Measurements from ENCODE around the gene FOXP1. TPM values are rescaled to one million over a fixed set of nuclear protein-coding genes. Genes with fewer than 3 reads are reported as not detected.

The FOXP1 gene
- total RNA-seq, 1 donor from 2014 or later: 41.2 TPM

DNA sequence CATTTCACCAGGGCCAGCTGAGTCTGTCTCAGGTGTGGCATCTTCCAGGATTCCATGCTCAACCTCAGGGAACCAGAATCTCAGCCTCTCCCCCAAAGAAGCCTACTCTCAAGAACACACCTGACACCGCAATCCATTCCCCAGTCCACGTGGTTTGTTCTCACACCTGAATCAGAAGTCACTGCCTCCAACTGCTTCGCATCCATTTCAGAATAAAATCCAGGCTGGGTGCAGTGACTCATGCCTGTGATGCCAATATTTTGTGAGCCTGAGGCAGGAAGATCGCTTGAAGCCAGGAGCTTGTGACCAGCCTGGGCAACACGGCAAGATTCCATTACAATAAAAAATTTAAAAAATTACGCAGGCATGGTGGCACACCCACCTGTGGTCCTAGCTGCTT is 212.2 kb downstream of the FOXP1 start:
- intact Hi-C loops (cut with micrococcal nuclease): no loop called here
- H3K4me1 ChIP-seq: peaks cover 24% of the 10 kb centered on the region

DNA sequence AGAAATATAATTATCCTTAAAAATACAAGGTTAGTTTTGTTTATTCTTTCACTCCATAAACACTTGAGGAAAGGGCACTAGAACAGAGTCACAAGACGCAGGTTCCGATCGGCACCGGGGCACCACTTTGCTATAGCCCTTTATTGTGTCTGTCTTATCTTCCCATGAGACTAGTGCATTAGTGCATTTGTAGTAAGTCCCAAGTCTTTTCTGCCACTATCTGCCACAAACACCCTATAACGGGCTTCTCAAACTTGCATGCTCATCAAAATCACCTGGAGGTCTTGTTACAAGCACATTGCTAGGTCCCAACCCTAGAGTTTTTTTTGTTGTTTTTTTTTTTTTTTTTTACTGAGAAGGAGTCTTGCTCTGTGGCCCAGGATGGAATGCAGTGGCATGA is 213.1 kb downstream of the FOXP1 start:
- intact Hi-C loops (cut with micrococcal nuclease): no loop called here
- Histone ChIP-seq H3K36me3 (no peaks in the 10 kb centered on the region), H3K4me3 (no peak overlapping the region), H3K4me1 (peaks cover 24% of the 10 kb centered on the region), H3K27me3 (ENCODE audit: low read depth) (no peaks in the 10 kb centered on the region), H3K27ac (replicated peaks) (peak overlapping the region; percentile 21), H3K9me3 (replicated peaks) (no peaks in the 10 kb centered on the region)
- DNase-seq: no peak
- TF ChIP-seq, protein P1, sequence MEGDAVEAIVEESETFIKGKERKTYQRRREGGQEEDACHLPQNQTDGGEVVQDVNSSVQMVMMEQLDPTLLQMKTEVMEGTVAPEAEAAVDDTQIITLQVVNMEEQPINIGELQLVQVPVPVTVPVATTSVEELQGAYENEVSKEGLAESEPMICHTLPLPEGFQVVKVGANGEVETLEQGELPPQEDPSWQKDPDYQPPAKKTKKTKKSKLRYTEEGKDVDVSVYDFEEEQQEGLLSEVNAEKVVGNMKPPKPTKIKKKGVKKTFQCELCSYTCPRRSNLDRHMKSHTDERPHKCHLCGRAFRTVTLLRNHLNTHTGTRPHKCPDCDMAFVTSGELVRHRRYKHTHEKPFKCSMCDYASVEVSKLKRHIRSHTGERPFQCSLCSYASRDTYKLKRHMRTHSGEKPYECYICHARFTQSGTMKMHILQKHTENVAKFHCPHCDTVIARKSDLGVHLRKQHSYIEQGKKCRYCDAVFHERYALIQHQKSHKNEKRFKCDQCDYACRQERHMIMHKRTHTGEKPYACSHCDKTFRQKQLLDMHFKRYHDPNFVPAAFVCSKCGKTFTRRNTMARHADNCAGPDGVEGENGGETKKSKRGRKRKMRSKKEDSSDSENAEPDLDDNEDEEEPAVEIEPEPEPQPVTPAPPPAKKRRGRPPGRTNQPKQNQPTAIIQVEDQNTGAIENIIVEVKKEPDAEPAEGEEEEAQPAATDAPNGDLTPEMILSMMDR (IDR thresholded peaks at IDR 0.05; ENCODE audit: borderline replicate concordance): no peak

More for the DNA sequence above, 212.2 kb downstream of the FOXP1 start:
- H3K27me3 ChIP-seq (ENCODE audit: low read depth): no peaks in the 10 kb centered on the region
- no peaks in the 10 kb centered on the region for H3K9me3 ChIP-seq (replicated peaks)
- no peak overlapping the region for H3K4me3 ChIP-seq
- H3K36me3 ChIP-seq: no peaks in the 10 kb centered on the region
- TF ChIP-seq, protein P1 (IDR thresholded peaks at IDR 0.05; ENCODE audit: borderline replicate concordance): no peak
- DNase-seq: no peak
- no peak overlapping the region for H3K27ac ChIP-seq (replicated peaks)

DNA sequence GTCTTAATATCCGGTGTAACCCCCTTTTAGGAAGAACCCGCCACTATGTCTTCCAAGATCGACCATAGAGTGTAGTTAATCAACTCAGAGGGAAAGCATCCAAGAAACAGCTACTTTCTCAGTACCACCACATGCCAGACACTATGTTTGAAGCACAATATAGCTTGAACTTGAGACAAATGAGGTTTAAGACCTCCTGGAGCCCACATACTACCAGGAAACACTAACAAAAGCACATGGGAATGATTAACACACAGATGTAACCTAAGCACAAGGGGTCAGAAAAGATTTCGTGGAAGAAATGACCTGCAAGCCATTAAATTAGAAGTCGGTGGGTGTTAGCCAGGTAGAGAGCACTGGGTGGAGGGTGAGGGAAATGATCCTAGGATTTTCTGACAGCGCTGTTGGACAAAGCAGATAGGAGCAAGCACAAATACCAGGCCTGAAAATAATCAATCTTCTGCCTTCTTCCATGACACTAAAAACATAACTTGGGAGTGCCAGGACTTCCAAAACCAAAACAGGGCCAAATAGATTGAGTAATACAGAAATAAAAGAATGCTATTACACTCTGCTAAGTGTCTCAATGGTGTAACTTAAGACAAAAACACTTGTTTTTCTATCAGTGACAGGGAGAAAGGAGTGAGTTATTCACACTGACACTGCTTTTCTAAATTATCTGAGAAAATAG is 213.7 kb downstream of the FOXP1 start:
- Histone ChIP-seq H3K4me3 (no peak overlapping the region), H3K27me3 (ENCODE audit: low read depth) (no peaks in the 10 kb centered on the region), H3K9me3 (replicated peaks) (no peaks in the 10 kb centered on the region), H3K4me1 (peaks cover 18% of the 10 kb centered on the region), H3K36me3 (no peaks in the 10 kb centered on the region), H3K27ac (replicated peaks) (peak overlapping the region; percentile 21)
- DNase-seq: no peak
- intact Hi-C loops (cut with micrococcal nuclease): no loop called here
- TF ChIP-seq, protein P1 (IDR thresholded peaks at IDR 0.05; ENCODE audit: borderline replicate concordance): no peak

DNA sequence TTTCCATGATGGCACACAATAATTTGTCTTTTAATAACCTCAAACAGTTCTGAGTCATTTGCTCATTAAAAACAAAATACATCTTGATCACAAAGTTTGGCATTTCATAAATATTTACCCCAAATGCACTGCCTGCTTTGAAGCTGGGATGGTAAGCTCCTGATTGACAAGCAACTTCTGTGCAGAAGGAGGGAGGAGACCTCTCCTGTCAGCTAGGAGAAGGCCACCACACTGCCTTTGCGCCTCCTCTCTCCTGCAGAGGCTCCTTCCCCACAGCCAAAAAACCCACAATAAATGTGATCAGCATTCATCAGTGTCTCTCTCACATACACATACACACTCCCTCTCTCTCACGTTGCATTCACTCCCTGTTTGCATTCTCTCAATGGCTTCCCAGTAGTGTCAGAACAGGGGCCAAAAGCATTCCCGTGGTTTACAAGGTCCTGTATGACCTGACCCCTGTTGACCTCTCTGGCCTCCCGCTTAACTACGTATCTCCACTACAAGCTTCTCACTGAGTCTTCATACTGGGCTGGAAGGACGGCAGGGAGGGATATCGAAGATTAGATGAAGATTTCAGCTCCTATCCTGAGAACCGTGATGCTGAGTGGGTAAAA is 216.4 kb downstream of the FOXP1 start:
- TF ChIP-seq, protein P1 (IDR thresholded peaks at IDR 0.05; ENCODE audit: borderline replicate concordance): no peak
- Histone ChIP-seq H3K9me3 (replicated peaks) (no peaks in the 10 kb centered on the region), H3K27ac (replicated peaks) (no peak overlapping the region), H3K27me3 (ENCODE audit: low read depth) (no peaks in the 10 kb centered on the region), H3K4me3 (no peak overlapping the region), H3K36me3 (no peaks in the 10 kb centered on the region), H3K4me1 (peaks cover 13% of the 10 kb centered on the region)
- intact Hi-C loops (cut with micrococcal nuclease): no loop called here
- DNase-seq: no peak

DNA sequence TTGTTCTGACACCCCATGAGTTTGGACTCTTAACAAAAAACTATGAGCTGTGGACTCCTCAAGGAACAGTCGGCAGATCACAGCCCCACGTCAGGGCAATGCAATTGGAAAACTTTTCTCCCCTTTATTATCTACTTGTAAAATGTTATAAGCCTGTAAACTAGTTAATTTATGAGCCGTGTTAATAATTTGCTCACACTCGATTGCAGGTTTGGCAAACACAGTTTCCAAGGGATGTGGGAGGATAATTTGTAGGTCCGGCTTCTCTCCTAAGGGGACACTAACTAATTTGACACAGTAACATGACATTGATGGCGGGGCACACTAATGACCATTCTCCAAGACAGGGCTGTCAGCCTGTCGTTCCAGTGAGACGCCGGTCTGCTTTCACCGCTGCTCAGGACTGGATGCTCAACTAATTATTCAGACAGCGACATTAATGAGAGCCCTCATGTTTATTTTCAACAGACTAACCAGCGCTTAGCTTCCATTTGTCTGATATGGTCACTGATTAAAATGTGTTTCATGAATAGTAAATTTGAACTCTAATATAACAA is 222.1 kb downstream of the FOXP1 start:
- Histone ChIP-seq H3K36me3 (peaks cover 9% of the 10 kb centered on the region), H3K4me3 (no peak overlapping the region), H3K9me3 (replicated peaks) (no peaks in the 10 kb centered on the region), H3K4me1 (peaks cover 2% of the 10 kb centered on the region), H3K27ac (replicated peaks) (no peak overlapping the region), H3K27me3 (ENCODE audit: low read depth) (no peaks in the 10 kb centered on the region)
- no peak for DNase-seq
- intact Hi-C loops (cut with micrococcal nuclease): no loop called here
- TF ChIP-seq, protein P1 (IDR thresholded peaks at IDR 0.05; ENCODE audit: borderline replicate concordance): no peak
